ENCODE results near the gene SLC9A5.

Gene SLC9A5

GRCh38 chr16:67310561-67310960 lies 61.8 kb downstream of the SLC9A5 start:
- DNase-seq (ENCODE audit: low spot score) = no peak

DNA sequence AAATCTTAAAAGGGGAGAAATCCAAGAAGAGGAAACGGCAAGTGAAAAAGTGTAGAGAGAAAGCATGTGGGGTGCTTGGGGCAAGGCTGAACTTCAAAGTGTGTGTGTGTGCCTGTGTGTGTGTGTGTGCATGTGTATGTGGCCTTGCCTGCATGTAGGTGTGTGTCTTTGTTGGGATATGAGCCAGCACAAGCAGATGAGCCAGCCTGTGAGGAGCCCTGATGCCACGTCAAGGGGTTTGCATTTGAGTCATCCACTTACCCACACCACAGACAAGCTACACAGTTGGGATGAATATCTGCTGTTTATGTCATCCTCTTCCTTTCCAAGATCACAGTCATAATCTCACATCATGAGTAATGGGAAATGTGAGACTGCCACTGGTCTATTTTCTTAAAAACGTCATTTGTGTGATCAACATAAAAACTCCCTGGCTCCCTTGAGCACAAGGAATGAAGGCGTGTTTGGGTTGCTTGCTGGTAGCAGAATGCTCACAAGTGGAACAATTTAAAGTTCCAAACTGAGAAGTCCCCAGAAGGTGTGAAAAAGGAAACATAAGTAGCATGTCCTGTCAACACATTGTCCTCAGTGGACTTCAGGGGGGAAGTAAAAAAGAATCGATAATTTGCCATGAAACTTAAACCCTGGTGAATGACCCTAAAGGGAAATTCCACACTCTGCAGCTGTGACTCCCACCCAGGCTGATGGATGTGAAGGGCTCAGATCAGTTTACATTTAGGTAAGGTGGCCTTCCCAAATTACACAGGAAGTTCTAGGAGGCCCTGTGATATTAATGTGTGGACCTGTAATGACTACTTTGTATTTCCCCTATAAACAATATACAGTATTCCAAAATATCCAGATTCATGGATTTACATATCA lies 63.1 kb downstream of the SLC9A5 start:
- peak; percentile 94 for DNase-seq (ENCODE audit: low spot score)

DNA sequence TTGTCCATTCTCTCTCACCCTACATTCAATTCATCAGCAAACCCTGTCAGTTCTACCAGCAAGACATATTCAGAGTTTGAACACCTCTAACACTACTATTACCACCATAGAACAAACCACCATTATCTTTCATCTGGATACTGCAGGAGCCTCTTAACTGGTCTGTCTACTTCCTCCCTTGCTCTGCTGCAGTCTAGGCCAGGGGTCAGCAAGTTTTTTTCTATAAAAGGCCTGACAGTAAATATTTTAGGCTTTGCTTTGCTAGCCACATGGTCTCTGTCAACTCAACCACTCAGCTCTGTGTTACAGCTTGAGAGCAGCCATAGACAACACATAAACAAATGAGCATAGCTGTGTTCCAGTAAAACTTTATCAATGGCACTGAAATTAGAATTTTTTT lies 63.9 kb downstream of the SLC9A5 start:
- DNase-seq (ENCODE audit: low spot score) = no peak

DNA sequence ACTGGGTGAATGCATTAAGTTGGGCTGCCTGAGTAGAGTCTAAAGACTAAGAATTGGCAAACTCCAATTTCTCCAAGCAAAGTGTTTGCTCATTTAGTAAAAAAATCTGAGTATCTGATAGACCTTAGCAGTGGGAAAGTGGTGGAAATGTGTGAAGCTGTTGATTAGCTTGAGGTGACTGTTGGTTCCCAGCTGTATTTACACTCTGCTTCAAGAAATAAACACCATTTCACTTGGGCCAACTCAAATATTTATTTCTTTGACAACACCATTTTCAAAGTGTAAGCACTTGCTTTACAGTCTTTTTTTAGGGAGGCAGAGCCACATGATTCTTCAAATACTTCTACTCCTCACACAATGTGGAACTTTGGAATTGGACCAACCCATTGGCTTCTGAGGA lies 69.1 kb downstream of the SLC9A5 start:
- no peak for DNase-seq (ENCODE audit: low spot score)

Data from kidney capillary endothelial cell (primary cell).